ENCODE data around the gene C16orf96. TPM values are rescaled to one million over a fixed set of nuclear protein-coding genes. Genes with fewer than 3 reads are reported as not detected.

C16orf96 gene
- total and polyA plus RNA-seq, 2 of the 13 experiments (the other 11 are each of a cell fraction or from before 2014, with no cell fraction given) = 0.03 TPM; not detected in 1

GRCh38 chr16:4614571-4615383 is 58.6 kb downstream of the C16orf96 start, which contains the start of gene UBALD1 (continued):
- TF ChIP-seq HDAC2 (CRISPR knock-in tag; IDR thresholded peaks at IDR 0.05) (peak; percentile 66; the same call in 1 of the 2 replicates), RFX1 (IDR thresholded peaks at IDR 0.05) (no peak), ZNF468 (CRISPR knock-in tag; IDR thresholded peaks at IDR 0.05) (peak; percentile 24; the same call in 1 of the 2 replicates), MED8 (CRISPR knock-in tag; IDR thresholded peaks at IDR 0.05; ENCODE audit: insufficient replicate concordance) (no peak), ZIK1 (CRISPR knock-in tag; IDR thresholded peaks at IDR 0.05; ENCODE audit: borderline replicate concordance, low read depth) (no peak), ZNF33A (CRISPR knock-in tag; IDR thresholded peaks at IDR 0.05; ENCODE audit: borderline replicate concordance) (no peak), KDM2A (CRISPR knock-in tag; IDR thresholded peaks at IDR 0.05; ENCODE audit: borderline replicate concordance, low read depth) (peak; percentile 93), SIX4 (CRISPR knock-in tag; IDR thresholded peaks at IDR 0.05) (peak; percentile 58; the same call in 1 of the 2 replicates), MTA3 (CRISPR knock-in tag; IDR thresholded peaks at IDR 0.05) (no peak), ZNF382 (CRISPR knock-in tag; IDR thresholded peaks at IDR 0.05; ENCODE audit: borderline replicate concordance) (no peak), ZNF296 (CRISPR knock-in tag; conservative IDR thresholded peaks at IDR 0.05) (no peak), ZNF577 (CRISPR knock-in tag; IDR thresholded peaks at IDR 0.05; ENCODE audit: borderline replicate concordance, low read depth) (no peak), KDM6A (CRISPR knock-in tag; IDR thresholded peaks at IDR 0.05; ENCODE audit: low read depth) (no peak), MIXL1 (CRISPR knock-in tag; IDR thresholded peaks at IDR 0.05) (peak; percentile 54; the same call in 1 of the 2 replicates), ZNF678 (CRISPR knock-in tag; IDR thresholded peaks at IDR 0.05) (peak; percentile 81; the same call in 1 of the 2 replicates), PBX2 (CRISPR knock-in tag; IDR thresholded peaks at IDR 0.05) (no peak), SP140L (CRISPR knock-in tag; IDR thresholded peaks at IDR 0.05; ENCODE audit: borderline replicate concordance) (no peak), TCF7L2 (IDR thresholded peaks at IDR 0.05; ENCODE audit: low read depth, low read length) (no peak), NR2F6 (IDR thresholded peaks at IDR 0.05) (no peak), NR2F6 (CRISPR knock-in tag; IDR thresholded peaks at IDR 0.05) (0 out of 2 replicates have a peak, but pooled peaks have one; percentile 20), ZFP82 (CRISPR knock-in tag; IDR thresholded peaks at IDR 0.05; ENCODE audit: borderline replicate concordance) (peak; percentile 44; the same call in 1 of the 2 replicates), MYNN (CRISPR knock-in tag; IDR thresholded peaks at IDR 0.05; ENCODE audit: low read depth) (peak; percentile 81), ZNF710 (CRISPR knock-in tag; IDR thresholded peaks at IDR 0.05; ENCODE audit: borderline replicate concordance) (no peak), ZNF790 (CRISPR knock-in tag; IDR thresholded peaks at IDR 0.05; ENCODE audit: borderline replicate concordance) (no peak), ZNF687 (CRISPR knock-in tag; IDR thresholded peaks at IDR 0.05) (peak; percentile 61)

Measured in HepG2 (cell line).